Hepatic stellate cell (primary cell): ENCODE measurements around the gene COL12A1.
A peak's percentile ranks its signal among the peaks of the same experiment; 100 is the strongest.

ENCODE experiments used
- DNase-seq: peaks from one replicate; pipeline ENCODE4 v3.0.0; 2011; ENCODE audit warnings: low spot score

Gene COL12A1

DNA sequence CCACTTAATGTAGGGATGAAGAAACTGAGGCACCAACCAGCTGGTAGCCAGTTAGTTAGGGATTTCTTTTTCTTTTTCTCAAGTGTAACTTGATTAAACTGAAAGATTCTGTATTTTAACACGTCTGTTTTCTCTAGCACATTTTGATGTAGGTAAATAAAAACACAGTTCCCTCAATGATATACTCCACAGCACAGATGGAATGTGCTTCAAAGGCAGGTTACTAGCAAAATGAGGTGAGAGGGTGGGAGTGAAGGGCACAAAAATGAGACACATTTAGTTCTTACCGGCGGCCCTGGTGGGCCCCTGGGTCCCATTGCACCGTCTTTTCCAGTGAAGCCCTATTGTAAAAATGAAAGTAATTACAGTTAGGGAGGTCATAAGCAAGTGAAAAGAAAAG lies 108.9 kb downstream of the COL12A1 start:
- no peak for DNase-seq

GRCh38 chr6:75094614-75095200 lies 111.1 kb downstream of the COL12A1 start:
- DNase-seq, result peak; percentile 72

GRCh38 chr6:75091467-75092190 lies 114.2 kb downstream of the COL12A1 start:
- peak; percentile 11 for DNase-seq

DNA sequence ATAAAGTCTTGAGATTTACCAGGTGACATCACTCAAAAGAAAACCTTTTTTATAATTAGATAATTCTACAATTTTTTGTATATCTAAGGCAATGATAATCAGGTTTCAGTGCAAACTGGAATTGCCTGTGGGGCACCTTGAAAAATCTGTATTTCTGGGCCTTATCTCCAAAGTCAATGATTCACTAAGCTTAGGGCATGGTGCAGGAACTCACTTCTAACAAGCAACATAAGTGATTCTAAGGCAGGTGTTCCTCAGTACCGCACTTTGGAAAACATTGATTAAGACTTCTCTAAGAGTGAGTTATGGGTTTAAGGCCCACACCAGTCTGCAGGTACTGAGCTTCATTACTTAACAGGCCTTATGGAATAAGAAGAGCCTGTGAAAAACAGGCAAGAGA lies 115.3 kb downstream of the COL12A1 start:
- no peak for DNase-seq

- DNase-seq, result no peak
These were observed 115.9 kb downstream of the COL12A1 start for GRCh38 chr6:75089921-75090320.

GRCh38 chr6:75089151-75089897 lies 116.5 kb downstream of the COL12A1 start:
- no peak for DNase-seq

- no peak for DNase-seq
These were observed 119.8 kb downstream of the COL12A1 start for GRCh38 chr6:75085931-75086635.

- no peak for DNase-seq
These were observed 120.9 kb downstream of the COL12A1 start for GRCh38 chr6:75084872-75085381.

DNA sequence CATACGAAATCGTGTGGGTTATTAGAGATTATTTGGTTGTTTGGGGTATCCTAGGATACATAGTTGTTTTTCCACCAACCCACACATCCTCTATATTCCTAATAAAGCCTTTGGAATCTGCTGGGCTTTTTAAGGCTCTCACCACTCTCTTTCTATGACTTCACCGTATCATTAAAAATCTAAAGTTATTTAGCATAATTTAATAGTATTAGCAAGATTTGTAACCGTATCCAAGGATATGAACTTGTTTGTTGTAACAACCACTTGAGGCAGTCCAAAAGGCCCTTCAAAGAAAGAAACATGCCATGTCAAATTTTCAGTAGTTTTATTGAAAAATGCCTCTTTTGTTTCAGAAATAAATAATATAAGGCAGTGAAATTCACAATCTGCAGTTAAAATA lies 121.8 kb downstream of the COL12A1 start:
- DNase-seq, result no peak

- DNase-seq, result no peak
These were observed 123.9 kb downstream of the COL12A1 start for GRCh38 chr6:75081921-75082320.

GRCh38 chr6:75081047-75081446 lies 124.8 kb downstream of the COL12A1 start:
- DNase-seq, result no peak

DNA sequence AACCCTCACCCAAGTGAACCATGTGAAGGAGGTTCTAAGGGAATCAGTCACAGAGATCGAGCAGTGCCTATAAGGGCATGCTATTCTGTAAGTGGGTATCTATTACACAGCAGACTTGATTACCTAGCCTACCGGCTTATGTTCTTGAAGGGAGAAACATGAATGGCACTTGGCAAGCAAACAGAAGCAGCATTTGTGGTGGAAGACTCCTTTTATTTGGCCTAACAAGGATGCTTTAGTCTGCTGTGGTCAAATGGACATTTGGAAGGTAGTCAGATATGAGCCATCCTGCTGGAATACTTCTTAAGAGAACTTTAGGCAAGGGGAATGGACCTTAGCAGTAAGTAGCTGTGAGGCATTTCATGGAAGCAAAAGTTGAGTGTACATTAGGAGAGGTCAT lies 126.3 kb downstream of the COL12A1 start:
- no peak for DNase-seq

DNA sequence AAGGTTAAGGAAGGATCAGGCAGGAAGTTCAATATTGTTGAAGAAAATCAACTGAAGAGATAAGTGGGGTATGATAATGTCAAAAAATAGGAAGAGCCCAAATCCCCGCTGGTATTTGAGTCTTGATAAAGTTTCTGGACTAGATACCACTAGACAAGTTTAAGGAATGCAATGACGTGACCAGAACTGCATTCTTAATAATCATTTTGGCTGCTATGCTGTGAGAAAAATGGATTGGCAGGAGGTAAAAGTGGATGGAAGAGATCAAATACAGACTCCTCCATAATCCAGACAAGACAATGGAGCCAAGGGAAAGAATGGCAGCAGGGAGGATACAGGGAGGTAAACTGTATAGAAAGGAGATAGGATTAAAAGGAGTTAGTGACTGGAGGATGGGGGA lies 128.2 kb downstream of the COL12A1 start:
- no peak for DNase-seq

DNA sequence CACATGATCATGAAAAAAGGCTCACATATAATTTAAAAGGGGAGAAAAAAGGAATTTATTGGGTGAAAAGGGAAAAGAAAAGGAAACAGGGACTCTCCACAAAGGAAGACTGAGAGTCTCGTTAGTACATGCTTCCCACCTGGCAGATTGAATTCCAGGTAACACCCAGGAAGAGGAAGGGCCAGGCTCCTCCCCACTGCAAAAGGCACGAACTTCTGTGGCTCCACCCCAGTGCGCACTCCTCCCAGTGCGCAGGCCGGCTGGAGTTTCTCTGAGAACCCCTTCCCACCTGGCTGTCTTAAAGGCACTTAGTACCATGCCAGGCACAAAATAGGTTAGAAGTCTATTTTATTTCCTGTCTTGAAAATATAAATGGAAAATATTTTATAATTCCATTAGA lies 129.8 kb downstream of the COL12A1 start:
- DNase-seq, result no peak

DNA sequence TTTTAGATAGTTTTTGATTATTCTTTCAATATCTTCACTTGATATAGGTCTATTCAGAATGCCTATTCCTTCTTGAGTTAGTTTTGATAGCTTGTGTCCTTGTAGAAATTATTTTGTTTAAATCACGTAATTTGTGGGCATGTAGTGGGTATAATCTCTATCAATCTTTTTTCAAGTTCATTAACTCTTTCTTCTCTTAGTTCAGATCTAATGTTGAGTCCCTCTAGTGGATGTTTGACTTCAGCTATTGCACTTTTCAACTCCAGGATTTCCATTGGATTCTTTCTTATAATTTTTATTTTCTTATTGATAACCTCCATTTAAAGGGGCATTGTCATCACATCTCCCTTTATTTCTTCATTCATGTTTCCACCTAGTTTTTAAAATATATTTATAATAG lies 135.6 kb downstream of the COL12A1 start:
- no peak for DNase-seq

- no peak for DNase-seq
These were observed 140.3 kb downstream of the COL12A1 start for GRCh38 chr6:75065523-75065922.

- no peak for DNase-seq
These were observed 153.4 kb downstream of the COL12A1 start for GRCh38 chr6:75052491-75052890.

DNA sequence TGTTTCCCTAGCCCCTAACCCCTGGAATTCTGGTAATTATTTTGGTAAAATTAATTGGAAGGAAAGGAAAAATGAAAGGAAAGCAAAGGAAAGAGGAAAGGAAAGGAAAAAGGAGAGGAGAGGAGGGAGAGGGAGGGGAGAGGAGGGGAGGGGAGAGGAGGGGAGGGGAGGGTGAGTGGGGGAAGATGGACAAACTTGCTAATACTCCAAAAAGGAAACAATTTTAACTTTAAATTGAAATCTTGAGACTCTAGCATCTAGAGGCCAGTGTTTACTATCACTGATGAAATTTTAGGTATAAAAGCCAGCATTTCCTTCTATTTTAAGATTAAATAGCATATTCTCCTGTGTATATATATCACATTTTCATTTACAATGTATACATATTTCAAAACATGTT lies 156.5 kb downstream of the COL12A1 start:
- no peak for DNase-seq

GRCh38 chr6:75044846-75045245 lies 161.0 kb downstream of the COL12A1 start:
- DNase-seq, result no peak

DNA sequence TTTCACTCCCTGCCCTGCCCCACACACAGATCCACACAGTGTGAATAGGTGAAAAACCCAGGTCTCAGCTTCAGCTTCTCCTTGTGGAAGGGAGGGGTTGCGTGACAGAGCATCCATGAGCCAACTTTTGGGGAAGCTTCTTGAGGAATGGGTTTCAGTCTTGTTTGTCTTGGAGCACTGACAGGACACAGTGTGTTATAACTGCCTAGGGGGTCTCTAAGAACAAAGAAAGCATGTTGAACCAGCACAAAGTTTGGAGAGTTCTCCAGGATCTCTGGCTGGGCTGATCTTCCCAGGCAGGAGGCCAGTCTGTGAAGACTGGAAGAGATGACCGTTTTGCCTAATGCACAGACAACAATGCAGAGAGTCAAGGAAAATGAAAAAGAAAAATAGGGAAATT lies 164.5 kb downstream of the COL12A1 start:
- no peak for DNase-seq
